Skeletal muscle tissue (tissue), 4 donors: ENCODE measurements around the gene SMG7. TPM values are rescaled to one million over a fixed set of nuclear protein-coding genes. Genes with fewer than 3 reads are reported as not detected.

Source experiments
- H3K27ac ChIP-seq: one replicate; pipeline ENCODE4 v1.7.0; 2013; ENCODE audit warnings: mild to moderate bottlenecking, low read depth, low read length, inconsistent platforms
- H3K27me3 ChIP-seq, 3 donors: one replicate each; pipeline ENCODE4 v1.7.0; 2013; ENCODE audit warnings: low read length in 3 of 3; ENCODE audit not compliant: control insufficient read depth in 3 of 3, insufficient read depth in 3 of 3
- H3K36me3 ChIP-seq, 3 donors: one replicate each; pipeline ENCODE4 v1.7.0; 2013; ENCODE audit warnings: low read length in 3 of 3; ENCODE audit not compliant: control insufficient read depth in 3 of 3, insufficient read depth in 3 of 3
- H3K4me1 ChIP-seq, 3 donors: one replicate each; pipeline ENCODE4 v1.7.0; 2013; ENCODE audit warnings: low read length in 3 of 3, mild to moderate bottlenecking in 3 of 3; ENCODE audit not compliant: control insufficient read depth in 3 of 3, insufficient read depth in 3 of 3
- H3K4me3 ChIP-seq, 3 donors: one replicate each; pipeline ENCODE4 v1.7.0; 2013; ENCODE audit warnings: low read length in 3 of 3
- H3K9ac ChIP-seq, 3 donors: one replicate each; pipeline ENCODE4 v1.7.0; 2013; ENCODE audit warnings: low read length in 3 of 3, mild to moderate bottlenecking in 3 of 3, moderate library complexity in 2 of 3, low read depth in 1 of 3
- H3K9me3 ChIP-seq, 3 donors: one replicate each; pipeline ENCODE4 v1.7.0; 2013; ENCODE audit warnings: low read length in 3 of 3; ENCODE audit not compliant: control insufficient read depth in 3 of 3
- total RNA-seq: library from RNA; depleted of rRNA; stranded (reverse); fragments of >200 nt; gene quantifications from one replicate; pipeline ENCODE4 v1.2.3, GENCODE V29; 2014
- donor health status: Osteomylitis.

SMG7 gene
- total RNA-seq, 1 donor from 2014 or later: 9.4 TPM

DNA sequence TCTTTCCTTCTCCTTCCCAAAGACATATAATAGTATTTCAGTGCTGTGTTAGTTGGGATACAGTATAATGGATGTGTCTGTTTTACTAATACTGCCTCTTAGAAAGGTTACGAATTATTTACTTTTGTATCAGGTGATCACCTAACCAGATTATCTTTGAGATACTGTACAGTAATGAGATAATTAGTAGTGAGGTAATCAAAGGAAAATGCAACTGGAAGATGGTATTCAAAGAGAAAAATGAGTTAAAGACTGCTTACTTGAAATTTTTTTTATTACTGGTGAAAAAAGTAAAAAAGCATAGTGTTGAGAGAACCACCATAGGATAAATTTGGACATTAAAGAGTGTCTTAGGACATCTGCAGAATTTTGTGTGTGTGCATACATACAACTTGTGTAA is 10.9 kb downstream of the SMG7 start:
- no peaks in the 10 kb centered on the region for H3K27me3 ChIP-seq
- H3K9me3 ChIP-seq: no peaks in the 10 kb centered on the region
- no peak overlapping the region for H3K27ac ChIP-seq
- peaks cover 0 to 11% (median 10%) of the 10 kb centered on the region in 3 donors for H3K4me1 ChIP-seq
- H3K9ac ChIP-seq: no peak overlapping the region
- H3K4me3 ChIP-seq: no peak overlapping the region
- no peaks in the 10 kb centered on the region for H3K36me3 ChIP-seq

DNA sequence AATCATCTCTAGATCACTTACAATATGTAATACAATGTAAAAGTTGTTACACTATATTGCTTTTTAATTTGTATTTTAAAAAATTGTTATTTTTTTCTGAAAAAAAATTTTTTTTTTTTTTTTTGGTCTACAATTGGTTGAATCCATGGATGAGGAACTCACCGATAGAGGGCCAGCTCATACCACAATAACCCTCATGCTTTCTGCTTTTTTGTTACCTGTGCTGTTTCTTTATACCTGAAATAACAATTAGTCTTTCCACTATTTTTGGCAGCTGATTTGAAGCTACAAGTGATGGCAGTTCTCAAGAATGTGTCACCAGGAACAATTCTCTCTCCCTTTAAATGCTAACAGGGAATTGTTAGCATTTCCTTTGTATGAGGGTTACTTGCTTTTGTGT is 12.0 kb downstream of the SMG7 start:
- Histone ChIP-seq H3K27ac (no peak overlapping the region), H3K9ac (no peak overlapping the region), H3K4me1 (peaks cover 0 to 10% (median 6%) of the 10 kb centered on the region in 3 donors), H3K4me3 (no peak overlapping the region), H3K27me3 (no peaks in the 10 kb centered on the region), H3K9me3 (no peaks in the 10 kb centered on the region), H3K36me3 (no peaks in the 10 kb centered on the region)

DNA sequence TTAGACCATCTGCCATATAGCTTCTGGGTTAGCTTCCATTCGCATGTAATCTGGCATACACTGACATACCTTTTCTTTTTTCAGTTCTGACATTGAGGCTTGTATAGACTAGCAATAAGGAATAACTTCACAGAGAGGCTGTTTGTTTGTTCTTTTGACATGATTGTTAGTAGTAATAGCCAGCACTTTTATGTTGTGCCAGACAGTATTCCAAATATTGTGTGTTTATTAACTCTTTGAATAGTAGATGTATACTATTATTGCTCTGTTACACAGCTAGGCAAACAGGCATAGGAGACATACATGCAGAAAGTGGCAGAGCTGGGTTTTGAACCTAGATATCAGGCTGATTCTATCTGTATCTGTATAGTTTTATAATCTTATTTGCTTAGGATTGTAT is 12.6 kb downstream of the SMG7 start:
- Histone ChIP-seq H3K4me1 (peaks cover 0 to 10% (median 2%) of the 10 kb centered on the region in 3 donors), H3K27ac (no peak overlapping the region), H3K4me3 (no peak overlapping the region), H3K9me3 (no peaks in the 10 kb centered on the region), H3K36me3 (no peaks in the 10 kb centered on the region), H3K27me3 (no peaks in the 10 kb centered on the region), H3K9ac (no peak overlapping the region)

DNA sequence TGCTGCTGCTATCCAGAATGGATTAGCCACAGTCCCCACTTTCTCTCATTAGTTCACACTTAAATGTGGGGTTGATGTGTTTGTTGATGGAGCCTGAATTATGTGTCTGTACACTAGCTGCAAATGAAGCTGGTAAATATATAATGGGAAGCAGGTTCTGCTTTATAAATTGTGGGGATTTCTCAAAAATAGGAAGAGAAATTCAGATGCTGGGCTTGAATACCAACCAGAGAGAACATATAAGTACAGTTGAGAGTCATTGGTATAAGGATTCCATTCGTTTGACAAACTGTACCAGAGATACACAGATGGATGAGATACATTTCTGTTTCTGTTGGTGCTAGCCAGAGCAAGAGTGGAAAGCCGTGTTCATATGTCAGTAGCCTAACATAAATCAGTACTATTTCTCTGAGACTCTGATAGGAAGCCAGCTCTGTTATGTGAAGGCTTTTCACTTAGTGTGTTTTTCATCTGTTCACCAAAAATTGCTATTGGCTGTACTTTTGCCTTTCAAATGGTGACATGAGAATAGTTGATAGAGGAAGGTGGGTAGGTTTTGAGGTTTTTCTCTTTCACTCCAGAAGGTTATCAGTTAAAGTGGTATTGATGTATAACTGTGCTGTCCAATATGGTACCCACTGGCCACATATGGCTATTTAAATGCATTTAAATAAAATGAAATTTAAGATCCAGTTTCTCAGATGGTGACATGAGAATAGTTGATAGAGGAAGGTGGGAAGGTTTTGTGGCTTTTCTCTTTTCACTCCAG is 15.6 kb downstream of the SMG7 start:
- Histone ChIP-seq H3K36me3 (no peaks in the 10 kb centered on the region), H3K27me3 (no peaks in the 10 kb centered on the region), H3K27ac (no peak overlapping the region), H3K9me3 (no peaks in the 10 kb centered on the region), H3K9ac (no peak overlapping the region), H3K4me3 (no peak overlapping the region), H3K4me1 (peaks cover 2 to 10% (median 3%) of the 10 kb centered on the region in 3 donors)

DNA sequence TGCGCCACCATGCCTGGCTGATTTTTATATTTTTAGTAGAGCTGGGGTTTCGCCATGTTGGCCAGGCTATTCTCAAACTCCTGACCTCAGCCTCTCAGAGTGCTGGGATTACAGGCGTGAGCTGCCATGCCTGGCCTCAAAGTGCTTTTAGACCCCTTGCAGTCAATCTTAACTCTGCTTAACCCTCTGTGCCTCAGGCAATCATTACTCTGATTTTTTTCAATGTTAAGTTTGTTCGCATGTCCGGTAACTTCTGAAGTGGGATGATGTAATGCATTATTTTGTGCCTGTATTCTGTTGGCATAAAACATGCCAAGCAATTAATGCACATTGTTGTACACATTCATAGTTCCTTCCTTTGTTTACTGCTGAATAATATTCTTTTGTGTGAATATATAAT is 18.6 kb downstream of the SMG7 start:
- Histone ChIP-seq H3K4me3 (no peak overlapping the region), H3K27me3 (no peaks in the 10 kb centered on the region), H3K36me3 (no peaks in the 10 kb centered on the region), H3K9ac (no peak overlapping the region), H3K27ac (no peak overlapping the region), H3K9me3 (no peaks in the 10 kb centered on the region), H3K4me1 (peaks cover 0 to 8% (median 3%) of the 10 kb centered on the region in 3 donors)

DNA sequence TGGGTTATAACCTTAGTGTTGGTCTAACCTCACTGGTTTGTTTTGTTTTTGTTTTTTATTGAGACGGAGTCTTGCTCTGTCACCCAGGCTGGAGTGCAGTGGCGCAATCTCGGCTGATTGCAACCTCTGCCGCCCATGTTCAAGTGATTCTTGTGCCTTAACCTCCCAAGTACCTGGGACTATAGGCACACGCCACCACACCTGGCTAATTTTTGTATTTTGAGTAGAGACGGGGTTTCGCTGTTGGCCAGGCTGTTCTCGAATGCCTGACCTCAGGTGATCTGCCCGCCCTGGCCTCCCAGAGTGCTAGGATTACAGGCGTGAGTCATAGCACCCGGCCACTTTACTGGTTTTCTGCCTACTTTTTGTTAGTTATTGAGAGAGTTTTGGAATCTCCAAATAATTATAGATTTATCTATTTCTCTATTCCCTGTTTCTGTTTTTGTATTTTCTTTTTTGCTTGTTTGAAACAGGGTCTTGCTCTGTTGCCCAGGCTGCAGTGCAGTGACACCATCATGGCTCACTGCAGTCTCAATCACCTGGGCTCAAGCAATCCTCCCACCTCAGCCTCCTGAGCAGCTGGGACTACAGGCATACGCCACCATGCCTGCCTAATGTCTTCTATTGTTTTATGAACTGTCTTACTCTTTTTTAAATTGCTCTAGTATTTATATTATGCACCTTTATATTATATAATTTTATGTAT is 21.4 kb downstream of the SMG7 start:
- H3K9me3 ChIP-seq: no peaks in the 10 kb centered on the region
- no peak overlapping the region for H3K9ac ChIP-seq
- peaks cover 0 to 3% (median 0%) of the 10 kb centered on the region in 3 donors for H3K4me1 ChIP-seq
- no peak overlapping the region for H3K27ac ChIP-seq
- H3K4me3 ChIP-seq: no peak overlapping the region
- no peaks in the 10 kb centered on the region for H3K27me3 ChIP-seq
- no peaks in the 10 kb centered on the region for H3K36me3 ChIP-seq

DNA sequence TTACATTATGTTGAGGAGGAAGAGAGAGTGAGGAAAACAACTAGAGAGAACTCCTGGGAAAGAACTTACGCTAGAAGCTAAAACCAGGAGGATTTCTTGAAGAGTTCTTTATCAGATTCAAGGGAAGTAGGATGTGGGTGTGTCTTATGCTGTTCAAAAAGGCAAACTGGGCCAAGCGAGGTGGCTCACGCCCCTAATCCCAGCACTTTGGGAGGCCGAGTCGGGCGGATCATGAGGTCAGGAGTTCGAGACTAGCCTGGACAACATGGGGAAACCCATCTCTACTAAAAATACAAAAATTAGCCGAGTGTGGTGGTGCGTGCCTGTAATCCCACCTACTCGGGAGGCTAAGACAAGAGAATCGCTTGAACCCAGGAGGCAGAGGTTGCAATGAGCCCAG is 23.1 kb downstream of the SMG7 start:
- Histone ChIP-seq H3K27me3 (no peaks in the 10 kb centered on the region), H3K4me1 (peaks cover 0 to 3% (median 0%) of the 10 kb centered on the region in 3 donors), H3K27ac (no peak overlapping the region)

DNA sequence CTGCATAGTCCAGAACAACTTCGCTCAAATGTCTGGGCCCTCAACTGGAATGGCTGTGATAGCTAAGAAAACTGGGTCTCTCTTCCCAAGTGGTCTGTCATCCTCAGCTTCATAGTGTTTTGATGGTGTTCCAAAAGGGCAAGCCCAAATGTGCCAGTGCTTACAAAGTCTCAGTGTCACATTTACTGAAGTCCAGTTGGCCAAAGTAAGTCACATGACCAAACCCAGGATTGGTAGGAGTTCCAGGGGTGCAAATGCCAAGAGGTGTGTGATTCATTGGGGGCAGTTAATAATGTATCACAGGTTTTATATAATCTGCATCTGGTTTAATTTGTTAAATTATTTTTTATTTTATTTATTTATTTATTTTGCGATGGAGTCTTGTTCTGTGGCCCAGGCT is 24.9 kb downstream of the SMG7 start:
- no peaks in the 10 kb centered on the region for H3K27me3 ChIP-seq
- no peaks in the 10 kb centered on the region for H3K9me3 ChIP-seq
- H3K4me3 ChIP-seq: no peak overlapping the region
- no peaks in the 10 kb centered on the region for H3K36me3 ChIP-seq
- H3K4me1 ChIP-seq: peaks cover 0 to 2% (median 0%) of the 10 kb centered on the region in 3 donors
- H3K27ac ChIP-seq: no peak overlapping the region
- no peak overlapping the region for H3K9ac ChIP-seq

More for the DNA sequence above, 23.1 kb downstream of the SMG7 start:
- no peak overlapping the region for H3K9ac ChIP-seq
- no peaks in the 10 kb centered on the region for H3K36me3 ChIP-seq
- H3K9me3 ChIP-seq: no peaks in the 10 kb centered on the region
- H3K4me3 ChIP-seq: no peak overlapping the region

DNA sequence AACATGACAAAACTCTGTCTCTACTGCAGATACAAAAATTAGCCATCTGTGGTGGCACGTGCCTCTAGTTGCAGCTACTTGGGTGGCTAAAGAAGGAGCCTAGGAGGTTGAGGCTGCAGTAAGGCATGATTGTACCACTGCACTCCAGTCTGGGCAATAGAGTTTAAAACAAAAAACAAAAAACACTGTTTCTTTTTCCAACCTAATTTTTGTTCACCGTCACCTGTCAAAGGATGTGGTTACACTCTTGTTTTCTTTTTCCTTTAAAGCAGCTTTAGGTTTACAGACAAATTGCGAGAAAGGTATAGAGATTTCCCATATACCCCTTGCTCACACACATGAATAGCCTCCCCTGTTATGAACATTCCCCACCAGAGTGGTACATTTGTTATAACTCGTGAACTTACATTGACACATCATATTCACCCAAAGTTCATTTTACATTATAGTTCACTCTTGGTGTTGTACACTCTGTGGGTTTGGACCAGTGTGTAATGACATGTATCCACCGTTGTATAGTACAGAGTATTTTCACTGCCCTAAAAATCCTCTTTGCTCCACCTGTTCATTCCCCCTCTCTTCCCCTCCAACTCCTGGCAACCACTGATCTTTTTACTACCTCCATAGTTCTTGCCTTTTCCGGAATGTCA is 26.2 kb downstream of the SMG7 start:
- Histone ChIP-seq H3K4me1 (peaks cover 0 to 3% (median 2%) of the 10 kb centered on the region in 3 donors), H3K27ac (no peak overlapping the region), H3K27me3 (no peaks in the 10 kb centered on the region), H3K4me3 (no peak overlapping the region), H3K9ac (no peak overlapping the region), H3K9me3 (no peaks in the 10 kb centered on the region), H3K36me3 (no peaks in the 10 kb centered on the region)
